HT-29 (cell line): ENCODE data around the gene SLC25A43. TPM values are rescaled to one million over a fixed set of nuclear protein-coding genes. Genes with fewer than 3 reads are reported as not detected.
A peak's percentile ranks its signal among the peaks of the same experiment; 100 is the strongest.
"Not testable (repeated sequence)": the region's sequence is repeated elsewhere in the genome, so short reads cannot be mapped to it uniquely, and the experiment has no call there.

Experiments used
- DNase-seq: peaks from one replicate; pipeline ENCODE4 v3.0.0-alpha.2; 2015; ENCODE audit warnings: low spot score
- total RNA-seq: library from RNA; depleted of rRNA; stranded (reverse); fragments of >200 nt; shearing (Covaris generic); gene quantifications from 2 replicates; pipeline ENCODE4 v1.2.3, GENCODE V29; 2014

SLC25A43 gene
- total RNA-seq, 1 experiment from 2014 or later = 9.0 TPM

DNA sequence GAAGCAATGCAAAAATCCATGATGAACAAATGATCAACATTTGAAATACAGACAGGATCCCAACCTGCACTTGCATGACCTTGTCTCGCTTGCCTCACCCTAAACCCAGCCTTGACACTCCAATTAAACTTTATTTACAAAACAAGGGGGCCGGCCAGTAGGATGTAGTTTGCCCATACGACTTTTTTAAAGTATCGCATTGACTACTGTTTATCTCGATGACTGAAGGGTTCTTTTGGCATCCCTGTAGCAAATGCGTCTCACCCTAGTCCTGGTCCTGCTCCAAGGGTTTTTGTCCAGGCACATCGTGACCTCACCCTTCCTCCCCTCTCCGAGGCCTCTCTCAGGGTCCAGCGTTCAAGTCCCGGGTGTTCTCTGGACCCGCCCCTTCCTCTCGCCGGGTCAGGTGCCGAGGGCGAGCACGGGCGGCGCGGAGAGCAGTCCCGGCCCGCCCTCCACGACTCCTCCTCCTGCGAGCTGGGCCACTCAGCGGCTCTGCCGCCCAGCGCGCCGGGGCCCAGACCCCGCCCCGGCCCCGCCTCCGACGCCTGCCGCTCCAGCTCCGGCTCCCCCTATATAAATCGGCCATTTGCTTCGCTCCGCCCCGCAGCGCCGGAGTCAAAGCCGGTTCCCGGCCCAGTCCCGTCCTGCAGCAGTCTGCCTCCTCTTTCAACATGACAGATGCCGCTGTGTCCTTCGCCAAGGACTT lies 68.9 kb downstream of the SLC25A43 start, which contains the start of gene SLC25A5:
Gene SLC25A5 (plus strand): TSS at position 603 of the 709 bp plus-strand sequence. CDS start 72 bp downstream, at position 675.
- DNase-seq = peak; percentile 88

- DNase-seq = peak; percentile 83
These were observed 69.6 kb downstream of the SLC25A43 start for GRCh38 chrX:119468551-119469312.

DNA sequence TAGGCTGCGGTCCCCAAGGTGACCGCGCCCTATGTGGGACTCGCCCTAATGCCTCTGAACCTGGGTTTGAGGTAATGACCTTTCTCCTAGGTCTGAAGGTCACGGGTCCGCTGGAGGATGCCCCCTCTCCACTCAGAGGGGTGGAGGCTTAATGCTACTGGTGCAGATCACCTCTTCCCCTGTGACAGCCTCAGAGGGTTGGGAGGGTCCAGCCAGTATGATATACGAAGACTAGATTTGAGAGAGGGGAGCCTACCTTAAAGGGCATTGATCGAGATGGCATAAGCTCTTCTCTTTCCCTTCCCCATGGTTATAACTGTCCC lies 70.1 kb downstream of the SLC25A43 start:
- peak; percentile 11 for DNase-seq

GRCh38 chrX:119474615-119475388 lies 75.7 kb downstream of the SLC25A43 start:
- no peak for DNase-seq

DNA sequence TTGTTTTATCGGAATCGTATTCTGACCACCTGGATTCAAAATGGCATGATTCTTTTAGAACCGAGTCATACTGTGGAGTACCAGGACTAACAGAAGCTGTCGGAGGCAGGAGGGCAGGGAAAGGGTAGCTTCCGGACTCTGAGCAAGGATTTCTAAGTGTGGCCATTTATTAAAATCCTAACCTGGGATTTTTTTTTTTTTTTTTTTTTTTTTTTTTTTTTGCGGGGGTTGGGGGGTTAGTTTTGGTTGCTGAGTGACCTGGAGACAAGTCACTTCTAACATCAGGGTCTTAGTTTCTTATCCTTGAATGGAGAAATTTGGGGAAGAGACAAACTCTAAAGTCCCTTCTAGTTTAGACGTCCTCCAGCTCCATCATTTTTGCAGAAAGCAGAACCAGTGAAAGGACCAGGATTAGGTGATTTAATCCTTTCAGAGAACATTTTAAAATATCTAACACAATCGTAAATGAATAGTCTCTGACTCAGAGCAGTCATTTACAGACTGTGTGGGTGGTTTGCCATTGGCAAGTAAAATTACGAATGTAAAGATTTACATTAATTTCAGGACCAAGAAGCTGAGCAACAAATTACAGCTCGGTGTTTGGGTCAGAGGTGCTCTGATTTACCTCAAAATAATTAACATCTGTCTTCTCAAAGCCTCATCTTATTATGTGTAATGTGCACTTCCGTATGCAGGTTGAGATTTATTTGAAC lies 76.4 kb downstream of the SLC25A43 start:
- DNase-seq = no peak

GRCh38 chrX:119477812-119478232 lies 78.7 kb downstream of the SLC25A43 start:
- DNase-seq = peak; percentile 46

DNA sequence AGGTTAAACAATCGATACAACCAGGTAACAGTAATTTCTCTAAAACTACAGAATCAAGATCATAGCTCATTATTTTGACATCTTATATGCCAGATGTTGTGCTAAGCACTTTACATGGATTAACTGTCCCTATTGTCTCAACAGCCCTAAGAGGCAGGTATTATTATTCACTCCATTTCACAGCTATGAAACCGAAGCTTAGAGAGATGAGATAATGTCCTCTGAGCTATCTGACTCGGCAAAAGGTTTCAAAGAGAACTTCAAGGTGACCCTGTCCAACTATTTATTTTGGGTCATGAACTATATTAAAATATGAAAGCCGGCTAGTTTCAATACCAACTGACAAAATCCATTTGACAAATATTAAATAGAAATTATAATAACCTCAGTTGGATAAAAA lies 79.4 kb downstream of the SLC25A43 start:
- DNase-seq = no peak

- no peak for DNase-seq
These were observed 80.7 kb downstream of the SLC25A43 start for GRCh38 chrX:119479845-119480244.

DNA sequence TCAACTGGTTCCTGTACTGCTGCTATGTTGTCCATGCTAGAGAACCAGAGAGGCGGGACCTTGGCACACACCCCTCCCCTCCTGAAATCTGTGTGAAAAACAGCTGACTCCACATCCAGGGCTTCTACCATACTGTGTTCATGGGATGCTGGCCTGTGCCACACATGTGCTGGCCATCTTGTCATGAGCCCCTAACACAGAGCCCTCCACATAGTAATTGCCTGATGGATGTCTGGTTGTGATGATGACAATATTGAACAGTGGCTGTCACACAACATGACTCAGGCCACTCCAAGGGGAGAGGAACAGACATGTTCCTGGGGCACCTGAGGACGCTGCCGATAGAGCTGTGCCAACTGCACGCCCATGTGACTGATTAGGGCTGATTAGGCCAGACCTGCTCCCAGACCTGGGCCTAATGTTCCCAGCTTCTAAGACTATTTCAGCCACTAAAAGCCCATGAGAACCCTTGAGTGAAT lies 82.2 kb downstream of the SLC25A43 start:
- DNase-seq = no peak

- DNase-seq = no peak
These were observed 82.9 kb downstream of the SLC25A43 start for GRCh38 chrX:119482041-119482440.

- peak; percentile 74 for DNase-seq
These were observed 83.6 kb downstream of the SLC25A43 start for GRCh38 chrX:119482481-119483480.

DNA sequence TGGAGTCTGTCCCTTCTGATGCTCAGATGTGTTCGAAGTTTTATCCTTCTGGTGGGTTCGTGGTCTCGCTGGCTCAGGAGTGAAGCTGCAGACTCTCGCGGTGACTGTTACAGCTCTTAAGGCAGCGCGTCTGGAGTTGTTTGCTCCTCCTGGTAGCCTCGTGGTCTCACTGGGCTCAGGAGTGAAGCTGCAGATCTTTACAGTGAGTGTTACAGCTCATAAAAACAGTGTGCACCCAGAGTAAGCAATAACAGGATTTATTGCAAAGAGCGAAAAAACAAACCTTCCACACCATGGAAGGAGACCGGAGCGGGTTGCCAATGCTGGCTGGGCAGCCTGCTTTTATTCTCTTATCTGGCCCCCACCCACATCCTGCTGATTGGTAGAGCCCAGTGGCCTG lies 87.6 kb downstream of the SLC25A43 start:
- no peak for DNase-seq

- not testable (repeated sequence) for DNase-seq
These were observed 88.6 kb downstream of the SLC25A43 start for GRCh38 chrX:119487766-119488165.

GRCh38 chrX:119488749-119489148 lies 89.6 kb downstream of the SLC25A43 start:
- DNase-seq = peak; percentile 74

- no peak for DNase-seq
These were observed 90.3 kb downstream of the SLC25A43 start for GRCh38 chrX:119489212-119490074.

DNA sequence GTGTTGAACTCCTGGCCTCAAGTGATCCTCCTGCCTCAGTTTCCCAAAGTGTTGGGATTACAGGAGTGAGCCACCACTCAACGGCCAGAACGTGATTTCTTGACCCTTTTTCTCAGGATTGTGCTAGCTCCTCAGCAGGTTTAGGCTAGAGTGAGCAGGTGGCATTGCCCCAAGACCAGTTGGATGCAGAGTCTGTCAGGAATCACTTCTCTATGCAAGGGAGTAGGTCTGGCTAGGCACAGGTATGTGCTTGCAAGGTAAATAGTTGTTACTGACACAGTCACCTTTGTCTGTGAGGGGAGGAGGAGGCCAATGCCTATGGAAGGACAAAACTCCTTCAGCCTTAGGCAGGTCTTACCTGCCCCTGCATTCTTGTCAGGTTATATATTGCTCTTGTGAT lies 93.3 kb downstream of the SLC25A43 start:
- no peak for DNase-seq

DNA sequence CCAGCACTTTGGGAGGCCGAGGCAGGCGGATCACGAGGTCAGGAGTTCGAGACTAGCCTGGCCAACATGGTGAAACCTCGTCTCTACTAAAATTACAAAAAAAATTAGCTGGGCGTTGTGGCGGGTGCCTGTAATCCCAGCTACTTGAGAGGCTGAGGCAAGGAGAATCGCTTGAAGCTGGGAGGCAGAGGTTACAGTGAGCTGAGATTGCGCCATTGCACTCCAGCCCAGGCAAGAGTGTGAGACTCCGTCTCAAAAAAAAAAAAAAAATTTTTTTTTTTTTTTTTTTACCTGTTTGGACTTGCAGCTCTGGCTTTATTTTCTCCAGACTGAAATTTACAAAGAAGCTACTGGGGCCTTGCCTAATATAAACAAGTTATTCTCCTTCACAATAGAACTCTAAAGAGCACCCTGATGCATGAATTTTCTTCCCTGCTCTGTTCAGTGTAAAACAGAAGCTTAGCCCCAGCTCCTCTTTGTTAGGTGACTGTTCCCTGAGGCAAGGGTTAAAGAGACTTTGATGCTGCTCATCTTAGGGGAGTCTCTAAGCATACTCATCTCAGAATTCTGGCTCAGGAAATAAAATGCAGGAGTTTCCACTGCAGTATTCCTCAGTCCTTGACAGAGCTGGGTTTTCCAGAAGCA lies 94.8 kb downstream of the SLC25A43 start:
- DNase-seq = not testable (repeated sequence)
